Left kidney (tissue), 2 donors: Measurements from ENCODE around the gene AOPEP. TPM values are rescaled to one million over a fixed set of nuclear protein-coding genes. Genes with fewer than 3 reads are reported as not detected.

Experiments
- DNase-seq: peaks from one replicate; pipeline ENCODE4 v3.0.0-alpha.2; 2013
- polyA plus RNA-seq: library from polyadenylated mRNA; unstranded; fragments of 120-200 nt; gene quantifications from one replicate; pipeline ENCODE4 v1.2.1, GENCODE V29; 2013; ENCODE audit not compliant: insufficient read length

Gene AOPEP
- polyA plus RNA-seq, 1 donor = 54.5 TPM

DNA sequence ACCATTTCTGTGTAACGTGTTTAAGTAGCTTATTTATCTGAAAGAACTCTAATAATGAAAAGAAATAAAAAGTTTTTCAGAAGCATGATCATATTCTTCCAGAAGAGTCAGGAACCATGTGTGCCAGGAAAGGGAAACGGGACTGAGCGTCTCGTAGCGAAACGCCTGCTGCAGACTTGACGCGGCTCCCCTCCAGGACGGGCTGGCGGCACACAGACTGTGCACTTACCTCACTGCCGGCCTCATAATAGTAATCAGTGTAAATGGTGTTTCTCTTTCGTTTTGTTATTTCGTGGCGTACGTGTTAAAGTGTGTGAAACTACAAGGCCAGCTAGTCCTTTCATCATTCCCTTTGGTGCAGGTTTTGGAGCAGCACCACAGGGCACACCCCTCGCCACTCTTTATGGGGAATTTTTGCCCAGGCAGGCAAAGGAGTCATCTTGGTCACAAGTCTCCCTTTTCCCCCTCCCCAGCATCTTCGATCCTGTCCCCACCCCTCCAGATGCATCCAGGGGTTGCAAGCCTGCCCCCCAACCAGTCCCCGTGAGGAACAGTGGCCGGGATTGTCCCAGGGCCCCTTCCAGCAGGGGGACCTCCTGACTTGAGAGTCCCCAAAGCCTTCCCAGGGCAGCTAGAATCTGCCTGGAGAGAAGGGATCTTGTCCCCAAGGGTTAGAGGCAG, 357.9 kb downstream of the AOPEP start:
- no peak for DNase-seq

DNA sequence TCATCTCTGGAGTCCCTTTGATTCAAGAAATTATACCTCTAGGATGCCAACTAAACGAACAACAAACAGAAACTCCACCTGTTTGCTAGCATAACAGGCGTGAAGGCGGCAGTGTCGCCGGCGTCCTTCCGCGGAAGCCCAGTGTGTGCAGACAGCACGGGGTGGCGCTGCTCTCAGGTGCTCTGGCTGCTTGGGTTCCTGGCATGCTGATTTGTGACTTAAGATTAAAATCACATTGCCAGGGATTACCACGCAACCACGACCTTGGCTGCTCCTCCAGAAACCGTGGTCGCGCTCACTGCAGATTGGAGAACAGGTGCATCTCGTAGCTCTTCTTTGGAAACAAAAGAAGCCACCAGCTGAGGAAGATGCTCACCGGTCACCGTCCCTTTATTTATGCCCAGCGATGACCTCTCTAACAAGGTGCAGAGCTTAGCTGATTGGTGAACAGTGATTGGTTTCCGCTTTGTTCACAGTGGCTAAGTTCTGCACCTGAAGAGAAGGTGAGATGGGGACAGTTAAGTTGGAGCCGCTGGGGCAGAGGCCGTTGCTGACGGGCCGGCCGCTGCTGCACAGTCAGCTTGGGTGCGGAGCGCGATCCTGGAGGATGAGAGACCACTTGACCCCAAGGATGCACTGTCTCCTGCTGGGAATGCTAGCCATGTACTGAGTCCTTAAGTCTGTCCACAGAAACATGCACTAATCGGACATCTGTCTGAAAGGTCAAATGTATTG, 358.7 kb downstream of the AOPEP start:
- no peak for DNase-seq

DNA sequence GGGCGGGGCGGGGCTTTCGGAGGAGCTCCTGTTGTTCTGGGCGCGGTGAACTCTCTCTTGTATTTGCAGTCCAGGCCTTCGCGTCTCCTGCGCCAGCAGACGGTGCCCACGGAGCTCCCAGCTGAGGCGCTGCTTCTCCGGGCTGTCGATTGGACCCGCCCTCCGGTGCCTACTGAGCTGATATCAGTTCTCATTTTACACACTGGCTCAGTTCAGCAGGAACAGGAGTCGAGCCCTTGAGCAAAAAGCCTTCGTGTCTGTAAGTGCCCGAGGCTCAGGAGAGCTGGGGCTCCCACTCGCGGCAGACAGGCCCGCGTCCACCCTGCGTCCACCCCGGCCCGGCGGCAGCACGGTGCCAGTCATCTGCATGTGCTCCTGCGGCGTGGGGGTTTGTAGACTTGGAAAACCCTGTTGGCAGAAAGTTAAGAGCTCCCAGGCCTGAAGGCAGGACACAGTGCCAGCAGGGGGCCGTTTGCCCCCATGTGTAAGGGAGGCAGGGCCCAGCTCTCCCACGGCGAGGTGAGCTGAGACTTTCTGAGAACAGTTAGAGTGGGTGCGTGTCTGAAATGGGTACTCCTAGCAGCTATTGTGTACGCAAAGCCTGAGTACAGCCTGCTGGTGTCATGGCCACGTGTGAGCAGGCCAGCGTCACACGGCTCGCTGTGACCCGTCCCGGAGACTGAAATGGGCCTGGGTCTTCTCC, 359.5 kb downstream of the AOPEP start:
- DNase-seq = no peak

DNA sequence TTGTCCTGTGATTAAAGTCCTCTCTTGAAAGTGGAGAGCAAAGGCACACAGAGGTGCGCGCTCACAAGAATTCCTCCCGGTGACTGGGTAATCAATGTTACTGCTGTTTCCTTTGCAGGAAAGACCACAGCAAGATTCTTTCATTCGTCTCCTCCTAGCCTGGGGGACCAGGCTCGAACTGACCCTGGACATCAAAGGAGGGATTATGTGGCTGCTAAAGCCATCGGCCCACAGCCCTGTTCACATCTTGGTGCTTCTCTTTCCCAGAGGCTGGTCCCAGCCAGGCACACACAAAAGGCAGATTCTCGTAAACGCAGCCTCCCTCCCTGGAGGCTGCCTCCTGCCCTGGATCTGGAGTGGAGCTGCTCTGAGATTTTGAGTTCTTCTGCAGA, 360.1 kb downstream of the AOPEP start:
- no peak for DNase-seq

DNA sequence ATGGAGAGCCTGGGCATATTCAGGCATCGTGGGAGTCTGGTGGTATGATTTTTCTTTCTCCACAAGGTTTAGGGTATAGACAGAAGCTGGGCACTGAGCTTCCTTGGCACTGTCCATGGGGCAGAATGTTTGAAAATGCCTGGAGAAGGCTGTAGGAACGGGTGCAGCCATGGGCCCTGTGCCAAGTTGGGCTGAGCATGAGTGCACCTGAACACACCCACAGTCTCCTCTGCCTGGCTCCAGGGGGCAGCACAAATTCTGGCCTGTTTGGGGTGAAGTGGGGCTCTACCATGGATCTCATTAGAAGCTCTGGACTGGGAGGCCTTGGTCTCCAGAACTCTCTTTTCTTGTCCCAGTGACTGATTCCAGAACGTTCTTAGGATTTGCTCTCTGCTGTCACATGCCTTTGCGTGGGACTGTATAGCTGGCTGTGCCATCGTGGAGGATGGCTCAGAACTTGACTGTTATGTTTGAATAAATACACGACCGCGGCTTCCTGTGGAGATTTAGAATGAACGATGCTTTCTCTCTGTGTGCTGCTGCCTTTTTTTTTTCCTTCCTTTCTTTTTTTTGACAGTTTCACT, 361.3 kb downstream of the AOPEP start:
- no peak for DNase-seq

DNA sequence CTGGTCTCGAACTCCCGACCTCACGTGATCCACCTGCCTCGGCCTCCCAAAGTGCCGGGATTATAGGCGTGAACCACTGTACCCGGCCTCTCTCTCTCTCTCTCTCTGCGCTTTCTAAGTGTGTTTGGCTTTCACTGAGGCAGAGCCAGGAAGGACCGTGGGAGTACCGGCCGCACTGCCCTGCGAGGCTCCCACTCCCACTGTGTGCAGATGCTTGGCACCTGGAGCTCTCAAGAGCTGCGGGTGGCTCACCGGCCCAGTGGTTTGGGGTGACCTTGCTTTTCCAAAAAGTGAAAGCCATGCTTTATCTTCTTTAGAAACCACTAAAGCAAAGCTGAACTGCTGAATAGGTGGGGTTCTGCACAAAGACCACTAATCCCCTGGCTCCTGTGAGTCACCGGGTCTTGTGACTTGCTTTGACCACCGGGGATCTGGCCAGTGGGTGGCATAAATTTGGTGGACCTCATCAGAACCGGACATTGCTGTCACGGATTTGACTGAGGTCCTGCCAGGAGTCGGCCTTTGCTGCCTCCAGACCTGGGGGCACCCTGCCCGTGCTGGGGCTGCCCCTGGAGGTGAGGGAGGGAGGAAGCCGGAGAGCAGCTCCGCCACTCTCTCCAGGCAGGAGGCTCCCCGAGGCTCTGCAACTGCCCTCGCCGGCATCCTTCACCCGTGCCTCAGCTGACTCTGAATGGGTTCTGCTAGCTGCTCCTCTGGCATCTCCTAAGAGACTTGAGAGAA, 362.1 kb downstream of the AOPEP start:
- no peak for DNase-seq

DNA sequence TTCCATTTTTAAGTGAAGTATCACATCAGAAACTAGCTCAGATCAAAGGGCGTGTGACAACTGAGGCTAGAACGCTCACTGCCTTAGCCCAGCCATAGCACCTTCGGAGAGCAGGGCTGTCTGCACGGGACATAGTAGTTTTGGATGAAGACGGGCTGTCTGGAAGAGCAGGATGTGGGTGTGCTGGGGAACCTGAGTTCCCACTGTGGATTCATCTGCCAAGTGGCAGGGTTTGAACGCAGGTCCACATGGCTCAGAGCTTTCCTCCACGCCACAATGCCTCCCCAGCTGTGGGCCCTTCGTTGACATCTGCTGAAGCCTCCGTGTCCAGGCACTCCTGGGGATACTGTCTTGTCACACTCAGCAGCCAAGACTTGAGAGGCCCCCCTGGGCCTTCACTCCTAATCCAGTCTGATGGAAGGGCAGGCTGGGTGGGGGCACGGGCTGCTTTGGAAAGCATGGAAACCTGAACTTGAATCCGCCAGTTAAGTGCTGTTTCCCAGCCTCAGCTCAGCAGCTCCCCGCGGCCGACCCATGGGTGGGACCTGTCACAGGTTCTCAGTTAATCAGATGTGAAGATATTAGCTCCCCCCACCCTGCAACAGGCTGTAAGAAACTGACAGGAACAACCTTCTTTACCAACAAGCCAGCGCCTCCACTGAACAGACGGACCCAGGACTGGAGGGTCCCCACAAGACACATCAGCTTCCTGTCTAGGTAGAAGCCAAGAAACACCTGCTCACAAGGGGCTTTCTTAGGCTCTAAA, 362.9 kb downstream of the AOPEP start:
- DNase-seq = no peak

DNA sequence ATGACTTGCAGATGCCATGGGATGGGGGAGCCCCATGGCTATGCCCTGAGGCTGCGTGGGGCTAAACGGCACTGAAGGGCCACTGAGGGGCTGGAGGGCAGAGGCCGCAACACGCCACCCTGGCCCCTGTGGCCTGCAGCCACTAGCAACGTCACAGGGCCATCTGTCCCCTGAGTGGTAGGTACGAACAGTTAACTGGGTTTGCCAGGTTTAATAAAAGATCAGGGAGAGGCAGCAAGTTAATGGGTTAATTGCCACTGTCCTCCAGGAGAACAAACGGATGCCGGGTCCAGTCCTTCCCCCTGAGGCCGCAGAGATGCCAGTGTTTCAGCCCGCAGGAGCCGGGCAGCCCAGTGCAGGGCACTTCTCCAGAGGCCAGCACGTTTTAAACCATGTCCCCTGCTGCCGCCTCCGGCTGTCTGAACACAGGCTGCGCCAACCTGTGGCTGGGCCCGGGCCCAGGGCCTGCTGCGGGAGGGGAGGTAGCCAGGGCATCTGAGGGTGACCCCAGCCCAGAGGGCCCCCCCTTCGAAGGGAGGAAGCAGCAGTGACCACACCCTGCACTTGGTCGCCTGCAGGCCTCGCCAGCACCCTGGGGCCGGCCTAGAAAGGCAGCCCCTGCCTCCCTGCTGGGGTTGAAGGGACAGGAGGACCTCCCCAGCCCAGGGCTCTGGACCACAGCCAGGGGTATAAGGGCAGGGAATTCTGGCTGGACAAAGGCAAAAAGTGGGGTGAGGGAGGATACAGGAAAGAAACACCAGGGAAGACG, 363.7 kb downstream of the AOPEP start:
- no peak for DNase-seq

DNA sequence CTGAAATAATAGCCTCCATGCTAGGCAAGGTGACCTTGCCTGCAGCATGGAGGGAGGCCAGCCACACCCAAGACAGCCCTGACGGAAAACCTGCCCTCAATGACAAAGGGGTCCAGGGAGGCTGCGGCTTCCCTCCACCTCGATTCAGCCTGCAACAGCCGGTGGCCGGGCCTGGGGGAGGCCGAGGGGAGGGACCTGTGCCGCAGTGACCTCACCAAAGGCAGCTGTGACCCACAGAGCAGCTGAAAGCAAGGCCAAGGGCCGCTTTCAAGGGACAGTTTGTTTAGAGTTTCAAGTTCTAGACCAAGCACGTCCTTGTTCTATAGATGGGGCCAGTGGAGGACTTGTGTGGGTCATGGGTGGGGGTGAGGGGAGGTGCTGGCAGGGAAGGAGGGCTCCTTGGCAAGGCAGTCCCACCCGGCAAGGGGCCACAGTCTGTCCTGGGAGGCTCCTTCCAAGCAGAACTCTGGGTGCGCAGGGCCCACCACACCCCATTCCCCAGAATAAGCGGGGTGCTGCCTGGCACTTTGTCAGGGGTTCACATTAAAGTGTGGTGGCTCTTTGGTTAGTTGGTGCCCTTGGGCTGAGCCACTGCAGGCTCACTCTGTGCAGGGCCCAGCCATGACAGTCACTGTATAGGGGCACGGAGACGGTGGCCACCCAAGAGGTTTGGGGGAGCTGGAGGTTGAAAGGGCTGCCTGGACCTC, 364.5 kb downstream of the AOPEP start:
- DNase-seq = no peak

DNA sequence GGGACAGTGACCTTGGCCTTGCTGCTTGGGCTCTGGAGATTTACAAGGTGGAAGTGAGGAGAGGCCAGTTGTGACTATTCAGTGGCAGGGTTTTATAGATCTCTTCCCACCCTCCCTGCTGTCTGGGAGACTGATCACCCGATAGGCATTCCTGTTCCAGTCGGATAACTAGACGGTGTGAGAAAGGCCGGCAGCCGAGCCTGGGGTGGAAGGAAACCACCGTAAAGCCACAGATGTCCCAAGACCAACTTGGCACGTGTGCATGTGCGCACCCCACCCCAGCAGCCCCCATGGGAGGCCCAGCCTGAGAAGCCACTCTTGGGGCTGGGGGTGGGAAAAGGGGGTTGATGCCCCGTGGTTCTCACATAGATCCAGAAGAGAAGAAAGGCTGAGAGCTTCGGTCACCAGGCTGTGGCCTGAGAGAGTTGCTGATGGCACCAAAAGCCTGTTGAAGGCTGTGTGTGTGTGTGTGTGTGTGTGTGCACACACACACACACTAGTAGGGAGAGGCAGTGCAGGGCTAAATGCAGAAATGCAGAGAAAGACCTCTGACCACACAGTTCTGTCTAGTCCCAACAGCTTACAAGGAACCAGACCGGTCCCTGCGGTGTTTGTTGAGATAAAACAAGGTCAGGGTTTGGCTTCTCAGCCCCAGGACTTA, 365.2 kb downstream of the AOPEP start:
- DNase-seq = no peak

DNA sequence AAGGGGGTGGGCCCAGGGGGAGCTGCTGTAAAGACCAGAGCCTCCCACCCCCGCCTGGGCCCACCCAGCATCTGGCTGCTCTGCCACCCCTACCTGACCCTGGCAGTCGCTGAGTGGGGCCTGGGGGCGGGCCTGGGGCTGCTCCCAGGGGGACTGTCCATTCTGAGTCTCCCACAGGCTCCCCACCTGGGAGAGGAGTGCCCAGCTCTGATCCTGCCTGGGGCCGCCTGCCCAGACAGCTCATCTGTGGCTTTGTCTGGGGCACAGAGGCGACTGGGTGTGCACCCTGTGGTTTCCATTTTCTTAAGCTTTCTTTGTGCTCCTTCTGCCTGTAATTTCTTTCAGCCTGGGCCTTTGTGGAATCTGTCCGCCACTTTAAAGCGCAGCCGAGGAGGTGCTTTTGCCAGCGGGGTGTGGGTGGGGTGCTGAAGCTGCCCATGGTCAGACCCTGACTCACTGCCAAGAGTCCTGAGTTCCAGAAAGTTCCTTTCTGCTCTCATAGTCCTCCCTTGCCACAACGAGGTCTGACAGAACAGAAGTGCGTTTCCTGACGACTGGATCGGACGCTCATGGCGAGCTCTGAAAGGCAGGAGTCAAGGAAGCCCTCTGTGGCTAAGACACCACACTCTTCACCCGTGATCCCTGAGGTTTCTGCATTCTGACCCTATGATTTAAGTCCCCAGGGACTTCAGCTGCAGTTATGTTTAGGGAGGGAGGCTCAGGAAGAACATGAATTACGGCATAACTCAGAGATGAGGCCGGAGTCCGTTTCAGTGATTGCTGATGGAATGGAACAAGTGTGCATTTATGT, 366.0 kb downstream of the AOPEP start:
- DNase-seq = no peak

DNA sequence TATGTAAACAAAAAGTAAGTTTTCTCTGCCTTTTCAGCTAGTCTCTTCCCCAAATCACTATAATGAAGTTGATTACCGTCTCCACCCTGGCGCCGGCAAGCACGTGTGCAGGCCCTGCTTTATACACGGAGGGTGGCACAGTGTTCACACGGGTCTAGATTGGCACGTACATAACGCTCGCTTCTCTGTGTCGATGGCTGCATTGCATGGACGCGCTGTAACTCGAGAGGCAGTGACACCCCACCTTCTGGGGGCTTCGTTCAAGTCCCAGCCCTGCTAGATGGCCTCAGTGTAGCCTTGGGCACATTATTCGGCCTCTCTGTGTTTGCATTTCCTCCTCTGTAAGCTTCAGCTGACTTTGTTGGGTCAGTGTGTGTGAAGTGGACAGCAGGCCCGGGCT, 367.1 kb downstream of the AOPEP start:
- no peak for DNase-seq

DNA sequence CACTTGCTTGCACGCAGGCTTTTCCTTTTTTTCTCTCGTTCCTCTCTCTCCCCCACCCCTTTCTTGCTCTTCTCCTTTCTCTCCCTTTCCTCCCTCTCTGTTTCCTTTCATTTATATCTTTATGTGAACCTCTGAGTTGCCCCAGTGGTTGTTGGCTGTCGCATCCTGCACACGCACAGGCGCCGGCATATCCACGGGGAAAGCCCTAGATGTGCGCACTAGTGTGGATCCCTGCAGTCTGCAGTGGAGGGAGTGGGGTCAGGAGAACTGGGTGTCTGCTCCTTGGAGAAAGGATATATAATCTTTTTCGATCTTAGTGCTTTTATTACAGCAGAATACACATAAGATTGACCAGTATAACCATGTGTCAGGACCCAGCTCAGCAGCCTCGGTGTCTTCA, 367.5 kb downstream of the AOPEP start:
- no peak for DNase-seq

DNA sequence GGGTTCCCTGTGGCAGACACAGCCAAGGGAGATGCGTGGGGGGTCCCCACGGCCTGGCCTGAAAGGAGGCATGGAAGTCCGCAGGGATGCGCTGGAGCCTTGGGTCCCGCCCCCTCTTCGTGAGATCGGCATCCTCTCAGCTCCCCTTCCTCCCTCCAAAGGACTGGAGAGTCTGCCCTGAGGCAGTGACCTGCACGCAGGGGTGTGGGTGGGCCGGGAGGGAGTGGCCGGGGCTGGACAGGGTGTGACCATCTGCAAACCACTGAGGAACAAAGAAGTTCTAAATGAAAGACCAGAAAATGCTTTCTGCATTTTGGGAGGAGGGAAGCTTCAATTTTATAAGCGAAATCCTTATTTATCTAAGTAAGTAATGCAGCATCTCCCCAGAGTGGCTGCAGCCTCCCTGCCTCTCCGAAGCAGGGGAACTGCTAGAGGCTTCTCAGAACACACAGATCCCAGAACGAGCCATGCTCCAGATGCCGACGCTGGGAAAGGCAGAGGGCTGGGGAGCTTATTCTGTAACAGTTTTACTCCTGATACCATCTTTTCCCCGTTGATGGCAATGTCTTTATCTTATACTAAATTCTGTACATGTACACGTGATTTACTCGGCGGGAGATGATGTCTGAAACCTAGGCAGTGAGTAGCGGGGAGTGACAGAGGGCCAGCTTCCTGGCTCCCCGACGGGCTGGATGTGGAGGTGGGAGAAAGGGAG, 369.3 kb downstream of the AOPEP start:
- no peak for DNase-seq

DNA sequence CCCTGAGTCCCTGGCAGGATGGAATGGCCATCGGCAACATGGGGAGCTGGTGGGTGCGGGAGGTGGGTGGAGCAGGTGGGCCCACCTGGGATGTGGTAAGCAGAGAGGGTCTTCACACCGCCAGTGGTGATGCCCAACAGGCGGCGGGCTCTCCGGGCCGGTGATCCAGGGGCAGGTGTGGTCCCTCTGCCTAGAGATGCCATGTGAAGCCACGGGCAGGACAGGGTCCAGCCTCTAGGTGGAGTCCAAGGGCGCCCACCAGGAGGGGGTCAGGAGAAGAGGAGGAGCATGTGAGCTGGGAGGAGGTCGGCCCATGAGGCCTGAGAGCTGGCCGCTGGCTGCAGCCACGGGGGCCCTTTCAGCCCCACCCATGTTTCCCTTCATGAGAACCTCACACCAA, 369.9 kb downstream of the AOPEP start:
- DNase-seq = no peak

DNA sequence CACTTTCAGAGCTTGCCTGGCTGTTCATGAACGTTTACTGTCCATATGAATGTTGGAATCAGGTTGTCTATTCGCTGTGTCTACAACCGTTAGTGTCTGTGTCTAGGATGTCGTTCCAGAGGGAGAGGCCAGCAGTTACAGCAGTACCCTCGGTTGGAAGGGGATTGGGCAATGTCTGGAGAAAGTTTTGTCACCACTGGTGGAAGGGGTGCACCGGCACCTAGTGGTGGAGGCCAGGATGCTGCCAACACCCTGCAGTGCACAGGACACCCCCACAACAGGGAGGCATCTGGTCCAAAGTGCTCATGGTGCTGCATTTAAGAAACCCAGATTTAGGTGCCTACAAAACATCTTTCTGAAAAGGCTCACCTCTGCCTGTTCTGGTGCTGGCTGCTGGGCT, 370.3 kb downstream of the AOPEP start:
- no peak for DNase-seq

DNA sequence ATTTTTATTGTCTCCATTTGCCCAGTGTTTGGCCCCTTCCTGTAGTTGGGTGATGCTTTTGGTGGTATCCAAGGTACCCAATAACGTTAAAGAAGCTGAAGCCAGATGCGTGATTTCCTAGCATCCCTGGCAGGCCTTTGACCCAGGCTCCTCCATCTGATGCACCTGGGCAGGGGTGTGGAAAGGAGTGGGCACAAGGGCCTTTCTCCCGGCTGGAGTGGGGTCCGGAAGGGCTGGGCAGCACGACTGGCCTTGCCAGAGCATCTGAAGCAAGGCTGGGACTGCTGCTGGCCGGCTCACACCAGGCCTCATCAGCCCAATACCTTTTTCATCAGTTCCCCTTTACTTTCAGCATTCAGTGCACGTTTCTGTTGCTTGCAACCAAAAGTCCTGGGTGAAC, 370.8 kb downstream of the AOPEP start:
- DNase-seq = no peak

DNA sequence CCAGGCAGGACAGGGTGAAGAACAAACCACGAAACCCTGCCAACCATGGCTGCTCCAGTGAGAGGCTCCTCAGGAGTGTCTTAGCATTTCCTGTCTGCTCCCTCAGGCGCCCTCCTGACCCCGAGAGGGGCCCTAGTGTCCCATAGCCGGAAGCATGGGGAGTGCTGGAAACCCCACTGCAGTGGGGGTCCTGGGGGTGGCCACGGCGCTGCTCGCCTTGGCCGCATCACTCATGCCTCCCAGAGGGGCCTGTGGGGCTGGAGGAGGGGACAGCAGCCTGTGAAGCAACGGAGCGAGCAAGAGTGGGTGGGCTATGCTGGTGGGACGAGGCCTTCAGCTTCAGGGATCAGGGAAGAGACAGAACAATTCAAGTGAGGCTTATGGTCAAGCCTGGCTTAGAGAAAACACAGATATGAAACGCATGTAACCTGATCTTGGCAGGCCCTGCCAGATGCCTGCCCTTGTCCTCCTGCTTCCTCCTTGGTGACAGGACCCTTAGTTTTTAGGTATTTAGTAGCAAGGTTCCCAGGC, 372.0 kb downstream of the AOPEP start:
- no peak for DNase-seq
